SK-N-SH (cell line): ENCODE measurements around the gene TAOK2.

Source experiments
- CTCF ChIP-seq: fragments of 200-600 bp; sonication (generic); IDR thresholded peaks from 2 replicates; pipeline ENCODE4 v1.6.1; 2017; ENCODE audit warnings: antibody characterized with exemption, mild to moderate bottlenecking, moderate library complexity
- IRF3 ChIP-seq: fragments of 150-350 bp; IDR thresholded peaks from 2 replicates; pipeline ENCODE4 v1.6.1; 2016; ENCODE audit warnings: mild to moderate bottlenecking, low read depth, low read length
- POLR2AphosphoS5 ChIP-seq: IDR thresholded peaks from 2 replicates; pipeline ENCODE4 v1.6.1; 2012; ENCODE audit warnings: low read depth, low read length
- RAD21 ChIP-seq: IDR thresholded peaks from 2 replicates; pipeline ENCODE4 v1.6.1; 2012; ENCODE audit warnings: mild to moderate bottlenecking, low read length
- TAF1 ChIP-seq: IDR thresholded peaks from 2 replicates; pipeline ENCODE4 v1.6.1; 2012; ENCODE audit warnings: low read depth, mild to moderate bottlenecking, low read length, moderate library complexity, borderline replicate concordance

GRCh38 chr16:29984764-29985147 is 11.1 kb downstream of the TAOK2 start:
- TF ChIP-seq RAD21 = no peak
- TF ChIP-seq CTCF = no peak
- TF ChIP-seq TAF1 = no peak
- TF ChIP-seq POLR2AphosphoS5 = no peak
- no peak for TF ChIP-seq IRF3
